ENCODE measurements around the gene CNOT9. TPM values are rescaled to one million over a fixed set of nuclear protein-coding genes. Genes with fewer than 3 reads are reported as not detected.

CNOT9 gene
- total and polyA plus RNA-seq, 4 donors: 18.0 to 39.9 (median 31.2) TPM

DNA sequence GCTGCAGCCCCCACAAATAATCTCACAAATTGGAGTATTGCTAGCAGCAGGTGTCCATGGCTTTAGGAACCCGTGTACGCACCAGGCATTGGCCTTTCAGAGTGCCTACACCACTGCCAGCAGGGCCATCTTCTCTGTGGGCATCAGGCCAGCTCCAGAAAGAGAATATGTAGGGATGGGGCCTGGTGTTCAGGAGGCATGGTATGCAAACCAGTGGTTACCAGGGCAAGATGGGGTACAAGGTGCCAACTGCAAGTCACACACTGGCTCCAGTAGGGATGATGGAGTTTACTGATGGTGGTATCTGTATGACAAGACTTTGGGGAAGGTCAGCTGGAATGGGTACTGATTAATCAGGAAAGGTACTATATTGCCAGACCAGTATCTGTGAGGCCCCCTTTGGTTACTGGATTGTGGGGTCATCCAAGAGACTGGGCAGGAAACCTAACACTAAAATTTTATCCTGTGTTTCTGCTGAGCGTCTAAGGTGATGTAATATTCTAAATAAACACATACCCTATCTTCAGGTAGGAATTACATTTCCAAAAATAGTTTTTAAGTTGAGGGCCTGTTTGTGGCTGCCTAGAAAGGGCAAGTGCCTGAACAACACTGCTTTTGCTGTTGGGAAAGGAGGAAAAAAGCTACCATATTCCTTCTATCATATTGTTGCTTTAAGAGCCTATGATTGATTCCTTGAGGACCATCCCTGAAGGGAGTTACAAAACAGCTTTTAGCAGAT is 9.0 kb downstream of the CNOT9 start:
- Histone ChIP-seq H3K9me3 (ENCODE audit: control insufficient read depth in 4 of 4, insufficient read depth in 3 of 4, low read length in 3 of 4) (no peaks in the 10 kb centered on the region), H3K36me3 (ENCODE audit: control insufficient read depth in 4 of 4, insufficient read depth in 4 of 4, low read length in 4 of 4) (peaks cover 5 to 16% (median 12%) of the 10 kb centered on the region in 4 donors), H3K27ac (ENCODE audit: low read depth in 1 of 2, low read length in 1 of 2) (peak overlapping the region in 1 of 2 donors; percentile 49), H3K4me3 (no peak overlapping the region), H3K4me1 (ENCODE audit: control insufficient read depth in 5 of 5, insufficient read depth in 5 of 5, low read length in 5 of 5) (peaks cover 0 to 15% (median 0%) of the 10 kb centered on the region in 5 donors), H3K27me3 (ENCODE audit: control insufficient read depth in 3 of 3, insufficient read depth in 3 of 3, low read length in 2 of 3) (no peaks in the 10 kb centered on the region), H3K9ac (ENCODE audit: insufficient read depth in 1 of 2, low read length in 2 of 2) (no peak overlapping the region)
- DNase-seq (no peak), ATAC-seq (ENCODE audit: insufficient read depth, low FRiP score) (no peak)
- WGBS, 2 donors: 86 to 91% methylated on average over 3 of the region's 3 CpGs
- TF ChIP-seq, protein P1, sequence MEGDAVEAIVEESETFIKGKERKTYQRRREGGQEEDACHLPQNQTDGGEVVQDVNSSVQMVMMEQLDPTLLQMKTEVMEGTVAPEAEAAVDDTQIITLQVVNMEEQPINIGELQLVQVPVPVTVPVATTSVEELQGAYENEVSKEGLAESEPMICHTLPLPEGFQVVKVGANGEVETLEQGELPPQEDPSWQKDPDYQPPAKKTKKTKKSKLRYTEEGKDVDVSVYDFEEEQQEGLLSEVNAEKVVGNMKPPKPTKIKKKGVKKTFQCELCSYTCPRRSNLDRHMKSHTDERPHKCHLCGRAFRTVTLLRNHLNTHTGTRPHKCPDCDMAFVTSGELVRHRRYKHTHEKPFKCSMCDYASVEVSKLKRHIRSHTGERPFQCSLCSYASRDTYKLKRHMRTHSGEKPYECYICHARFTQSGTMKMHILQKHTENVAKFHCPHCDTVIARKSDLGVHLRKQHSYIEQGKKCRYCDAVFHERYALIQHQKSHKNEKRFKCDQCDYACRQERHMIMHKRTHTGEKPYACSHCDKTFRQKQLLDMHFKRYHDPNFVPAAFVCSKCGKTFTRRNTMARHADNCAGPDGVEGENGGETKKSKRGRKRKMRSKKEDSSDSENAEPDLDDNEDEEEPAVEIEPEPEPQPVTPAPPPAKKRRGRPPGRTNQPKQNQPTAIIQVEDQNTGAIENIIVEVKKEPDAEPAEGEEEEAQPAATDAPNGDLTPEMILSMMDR (IDR thresholded peaks at IDR 0.05; ENCODE audit: control extremely low read depth, extremely low read depth): no peak

DNA sequence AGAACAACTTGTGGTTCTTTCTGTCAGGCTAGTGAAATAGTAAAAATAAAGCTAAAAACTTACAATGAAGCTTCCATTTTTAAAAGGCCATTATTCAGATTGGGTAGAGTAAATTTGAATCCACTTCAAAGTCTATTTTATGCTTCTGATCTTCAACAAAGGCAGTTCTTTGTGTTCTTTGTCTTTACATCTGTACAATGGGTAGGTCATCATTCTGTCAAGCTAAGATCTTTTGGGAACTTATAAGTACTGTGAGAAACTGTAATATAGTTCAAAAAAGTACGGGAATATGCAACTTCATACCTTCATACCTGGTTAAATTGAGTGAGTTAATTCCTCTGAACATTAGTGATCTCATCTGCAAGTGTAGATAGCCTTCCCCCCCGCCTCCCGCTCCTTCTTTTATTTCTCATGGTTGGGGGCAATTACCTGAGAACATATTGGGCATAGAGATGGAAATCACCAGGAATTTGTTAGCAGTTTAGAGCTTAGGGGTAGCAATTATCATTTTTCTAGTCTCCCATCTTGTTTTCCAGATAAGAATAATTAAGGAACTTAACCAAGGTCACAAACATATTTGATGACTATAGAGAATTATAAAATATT is 9.7 kb downstream of the CNOT9 start:
- Histone ChIP-seq H3K36me3 (ENCODE audit: control insufficient read depth in 4 of 4, insufficient read depth in 4 of 4, low read length in 4 of 4) (peaks cover 5 to 16% (median 14%) of the 10 kb centered on the region in 4 donors), H3K9me3 (ENCODE audit: control insufficient read depth in 4 of 4, insufficient read depth in 3 of 4, low read length in 3 of 4) (no peaks in the 10 kb centered on the region), H3K9ac (ENCODE audit: insufficient read depth in 1 of 2, low read length in 2 of 2) (no peak overlapping the region), H3K27me3 (ENCODE audit: control insufficient read depth in 3 of 3, insufficient read depth in 3 of 3, low read length in 2 of 3) (no peaks in the 10 kb centered on the region), H3K4me1 (ENCODE audit: control insufficient read depth in 5 of 5, insufficient read depth in 5 of 5, low read length in 5 of 5) (peaks cover 0 to 14% (median 0%) of the 10 kb centered on the region in 5 donors), H3K27ac (ENCODE audit: low read depth in 1 of 2, low read length in 1 of 2) (peak overlapping the region in 1 of 2 donors; percentile 49), H3K4me3 (no peak overlapping the region)
- ATAC-seq (ENCODE audit: insufficient read depth, low FRiP score): no peak
- WGBS, 2 donors: 98 to 100% methylated on average over 3 of the region's 3 CpGs
- no peak for DNase-seq
- TF ChIP-seq, protein P1 (IDR thresholded peaks at IDR 0.05; ENCODE audit: control extremely low read depth, extremely low read depth): no peak

DNA sequence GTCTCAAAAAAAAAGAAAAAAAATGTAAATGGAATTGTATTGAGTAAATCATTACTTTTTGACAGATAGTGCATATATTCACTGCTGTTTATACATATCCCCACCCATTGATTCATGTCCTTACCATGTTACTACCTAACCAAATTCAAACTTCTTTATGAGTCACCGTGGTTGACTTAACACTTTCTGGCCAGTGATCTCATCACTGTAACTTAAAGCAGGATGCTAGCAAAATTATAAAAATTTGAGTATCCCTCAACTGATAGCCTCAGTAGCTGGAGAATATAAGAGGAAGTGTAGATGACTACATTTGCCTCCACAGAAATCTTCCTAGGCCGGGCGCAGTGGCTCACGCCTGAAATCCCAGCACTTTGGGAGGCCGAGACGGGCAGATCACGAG is 13.4 kb downstream of the CNOT9 start:
- no peak overlapping the region for H3K9ac ChIP-seq (ENCODE audit: insufficient read depth in 1 of 2, low read length in 2 of 2)
- H3K9me3 ChIP-seq (ENCODE audit: control insufficient read depth in 4 of 4, insufficient read depth in 3 of 4, low read length in 3 of 4): no peaks in the 10 kb centered on the region
- TF ChIP-seq, protein P1 (IDR thresholded peaks at IDR 0.05; ENCODE audit: control extremely low read depth, extremely low read depth): no peak
- no peak overlapping the region for H3K27ac ChIP-seq (ENCODE audit: low read depth in 1 of 2, low read length in 1 of 2)
- no peak overlapping the region for H3K4me3 ChIP-seq
- no peaks in the 10 kb centered on the region for H3K27me3 ChIP-seq (ENCODE audit: control insufficient read depth in 3 of 3, insufficient read depth in 3 of 3, low read length in 2 of 3)
- DNase-seq: no peak
- H3K4me1 ChIP-seq (ENCODE audit: control insufficient read depth in 5 of 5, insufficient read depth in 5 of 5, low read length in 5 of 5): peaks cover 0 to 14% (median 0%) of the 10 kb centered on the region in 5 donors
- H3K36me3 ChIP-seq (ENCODE audit: control insufficient read depth in 4 of 4, insufficient read depth in 4 of 4, low read length in 4 of 4): peaks cover 17 to 32% (median 24%) of the 10 kb centered on the region in 4 donors
- no peak for ATAC-seq (ENCODE audit: insufficient read depth, low FRiP score)
- 93 to 96% methylated on average over 7 of the region's 7 CpGs for WGBS, 2 donors
